ENCODE data around the gene LPP.

DNA sequence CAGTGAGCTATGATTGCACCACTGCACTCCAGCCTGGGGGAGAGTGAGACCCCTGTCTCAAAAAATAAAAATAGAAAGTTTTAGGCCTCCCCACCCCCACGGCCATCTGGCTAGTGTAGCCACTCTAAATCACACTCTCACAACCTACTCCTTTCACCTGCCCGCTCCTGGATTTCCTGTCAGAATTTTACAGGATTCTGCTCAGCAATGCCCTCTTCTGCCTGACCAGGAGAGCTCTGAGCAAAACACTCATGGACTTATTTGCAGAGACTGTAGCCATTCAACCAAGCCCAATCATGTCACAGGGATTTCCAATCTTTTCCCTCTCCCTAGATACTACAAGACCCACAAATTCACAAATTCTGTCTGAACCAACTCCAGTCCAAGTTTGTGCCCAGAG, 775.2 kb downstream of the LPP start:
- TF ChIP-seq, protein P1, sequence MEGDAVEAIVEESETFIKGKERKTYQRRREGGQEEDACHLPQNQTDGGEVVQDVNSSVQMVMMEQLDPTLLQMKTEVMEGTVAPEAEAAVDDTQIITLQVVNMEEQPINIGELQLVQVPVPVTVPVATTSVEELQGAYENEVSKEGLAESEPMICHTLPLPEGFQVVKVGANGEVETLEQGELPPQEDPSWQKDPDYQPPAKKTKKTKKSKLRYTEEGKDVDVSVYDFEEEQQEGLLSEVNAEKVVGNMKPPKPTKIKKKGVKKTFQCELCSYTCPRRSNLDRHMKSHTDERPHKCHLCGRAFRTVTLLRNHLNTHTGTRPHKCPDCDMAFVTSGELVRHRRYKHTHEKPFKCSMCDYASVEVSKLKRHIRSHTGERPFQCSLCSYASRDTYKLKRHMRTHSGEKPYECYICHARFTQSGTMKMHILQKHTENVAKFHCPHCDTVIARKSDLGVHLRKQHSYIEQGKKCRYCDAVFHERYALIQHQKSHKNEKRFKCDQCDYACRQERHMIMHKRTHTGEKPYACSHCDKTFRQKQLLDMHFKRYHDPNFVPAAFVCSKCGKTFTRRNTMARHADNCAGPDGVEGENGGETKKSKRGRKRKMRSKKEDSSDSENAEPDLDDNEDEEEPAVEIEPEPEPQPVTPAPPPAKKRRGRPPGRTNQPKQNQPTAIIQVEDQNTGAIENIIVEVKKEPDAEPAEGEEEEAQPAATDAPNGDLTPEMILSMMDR (IDR thresholded peaks at IDR 0.05; ENCODE audit: low read length), result no peak
- no peak for TF ChIP-seq EZH2 (IDR thresholded peaks at IDR 0.05; ENCODE audit: borderline replicate concordance, low read length)
